Tibial nerve (tissue), 4 donors: Measurements from ENCODE around the gene RALBP1. TPM values are rescaled to one million over a fixed set of nuclear protein-coding genes. Genes with fewer than 3 reads are reported as not detected.

Experiments
- DNase-seq, 2 donors: peaks; one replicate each; pipeline ENCODE4 v3.0.0-alpha.2; 2019; ENCODE audit warnings: low spot score in 2 of 2
- H3K27ac ChIP-seq, 4 donors: fragments of 200-600 bp; sonication (generic) in 3 of 4; one replicate each; pipeline ENCODE4 v1.5.1; 2017 to 2019; ENCODE audit warnings: mild to moderate bottlenecking in 1 of 4
- H3K27me3 ChIP-seq, 2 donors: fragments of 200-600 bp; sonication (generic) in 1 of 2; one replicate each; pipeline versions ENCODE4 v1.5.1 to v1.6.0; 2017 to 2019
- H3K36me3 ChIP-seq, 3 donors: fragments of 200-600 bp; sonication (generic); one replicate each; pipeline ENCODE4 v1.5.1; 2018 to 2019
- H3K4me1 ChIP-seq, 4 donors: fragments of 200-600 bp; sonication (generic) in 3 of 4; one replicate each; pipeline ENCODE4 v1.5.1; 2017 to 2019
- H3K4me3 ChIP-seq, 4 donors: fragments of 200-600 bp; sonication (generic) in 3 of 4; one replicate each; pipeline ENCODE4 v1.5.1; 2017 to 2019; ENCODE audit warnings: mild to moderate bottlenecking in 1 of 4, moderate library complexity in 1 of 4
- H3K9me3 ChIP-seq, 4 donors: fragments of 200-600 bp; sonication (generic) in 3 of 4; one replicate each; pipeline ENCODE4 v1.5.1; 2017 to 2019
- CTCF ChIP-seq, 5 experiments: fragments of 200-600 bp in 3 of 5; fragments of 450-650 bp in 2 of 5; sonication (generic) in 3 of 5; IDR thresholded peaks; one replicate each; pipeline ENCODE4 v1.5.1; 2016 to 2019; ENCODE audit warnings: antibody characterized with exemption in 5 of 5, mild to moderate bottlenecking in 3 of 5, moderate library complexity in 2 of 5
- EP300 ChIP-seq, 2 donors: sonication (generic); formaldehyde crosslinking; IDR thresholded peaks; one replicate each; pipeline ENCODE4 v1.6.1; 2017; ENCODE audit warnings: antibody characterized with exemption in 2 of 2, mild to moderate bottlenecking in 1 of 2
- POLR2A ChIP-seq, 2 donors: fragments of 450-650 bp; IDR thresholded peaks; one replicate each; pipeline ENCODE4 v1.6.1; 2017; ENCODE audit warnings: antibody characterized with exemption in 2 of 2, mild to moderate bottlenecking in 2 of 2, moderate library complexity in 2 of 2
- WGBS, 2 donors: methylation state at CpG; one replicate each; pipeline ENCODE4 v1.1.5; 2018; 5-methylcytosine and 5-hydroxymethylcytosine counted together
- small RNA-seq: library from RNA; depleted of rRNA; stranded (forward); fragments of <200 nt; gene quantifications from one replicate; pipeline ENCODE3, GENCODE V24; 2016
- total RNA-seq, 4 donors: library from RNA; depleted of rRNA; stranded (reverse); fragments of >200 nt; gene quantifications; one replicate each; pipeline ENCODE4 v1.1.0, GENCODE V29; 2016

RALBP1 gene
- total RNA-seq, 4 donors from 2014 or later, result 93.3 to 118 (median 99.5) TPM

GRCh38 chr18:9581667-9582066 lies 106.4 kb downstream of the RALBP1 start:
- Histone ChIP-seq H3K27me3 (no peaks in the 10 kb centered on the region), H3K27ac (no peak overlapping the region), H3K36me3 (peaks cover 0 to 70% (median 0%) of the 10 kb centered on the region in 3 donors), H3K4me3 (no peak overlapping the region), H3K9me3 (no peaks in the 10 kb centered on the region), H3K4me1 (no peaks in the 10 kb centered on the region)
- TF ChIP-seq CTCF (IDR thresholded peaks at IDR 0.05) (no peak), EP300 (IDR thresholded peaks at IDR 0.05) (no peak), POLR2A (IDR thresholded peaks at IDR 0.05) (no peak)
- no peak for DNase-seq
- WGBS, 2 donors, result 95 to 97% methylated on average over 7 of the region's 7 CpGs

- TF ChIP-seq POLR2A (IDR thresholded peaks at IDR 0.05), result no peak
- TF ChIP-seq EP300 (IDR thresholded peaks at IDR 0.05), result no peak
- TF ChIP-seq CTCF (IDR thresholded peaks at IDR 0.05), result no peak
- no peak for DNase-seq
- peaks cover 0 to 78% (median 0%) of the 10 kb centered on the region in 3 donors for H3K36me3 ChIP-seq
- H3K27me3 ChIP-seq, result no peaks in the 10 kb centered on the region
- 92 to 94% methylated on average over 3 of the region's 3 CpGs for WGBS, 2 donors
- H3K9me3 ChIP-seq, result no peaks in the 10 kb centered on the region
- no peak overlapping the region for H3K4me3 ChIP-seq
- H3K27ac ChIP-seq, result no peak overlapping the region
- H3K4me1 ChIP-seq, result no peaks in the 10 kb centered on the region
Observed at GRCh38 chr18:9586814-9587213, 111.5 kb downstream of the RALBP1 start.

Small RNAs within 50 kb of the gene (small RNA-seq; reads per million reads assigned to genes)
- not detected for gene RNU2-27P

Other genes with a start within 250 kb of the RALBP1 start
- gene TWSG1, start 140.7 kb upstream of the RALBP1 start, total RNA-seq, result 10 to 100 TPM; 33.3 to 64.9 (median 56.9) TPM
- gene PPP4R1, start 139.0 kb downstream of the RALBP1 start, total RNA-seq, result 100 to 1,000 TPM in 3 of 4 donors, 10 to 100 TPM in 1; 97.7 to 124 (median 102) TPM
- 10 to 100 TPM; 27.1 to 54.4 (median 44.3) TPM for gene RAB31, start 232.8 kb downstream of the RALBP1 start, total RNA-seq